Suppressor macrophage treated with lipopolysaccharide for 4 hours (primary cell): ENCODE results near the gene RIPPLY3.
"Not testable (repeated sequence)": the region's sequence is repeated elsewhere in the genome, so short reads cannot be mapped to it uniquely, and the experiment has no call there.

Source experiments
- DNase-seq: peaks from one replicate; pipeline ENCODE4 v3.0.0-alpha.2; 2020

RIPPLY3 gene

GRCh38 chr21:36981977-36982700, 24.4 kb upstream of the RIPPLY3 start:
- DNase-seq: no peak

GRCh38 chr21:36985751-36986594, 20.5 kb upstream of the RIPPLY3 start:
- DNase-seq: no peak

GRCh38 chr21:36987845-36988244, 18.7 kb upstream of the RIPPLY3 start:
- no peak for DNase-seq

GRCh38 chr21:36988536-36988935, 18.0 kb upstream of the RIPPLY3 start:
- DNase-seq: no peak

- DNase-seq: not testable (repeated sequence)
These were observed 17.3 kb upstream of the RIPPLY3 start for GRCh38 chr21:36989199-36989698.

- DNase-seq: peak; percentile 97
These were observed 16.6 kb upstream of the RIPPLY3 start for GRCh38 chr21:36989699-36990507.

- no peak for DNase-seq
These were observed 15.8 kb upstream of the RIPPLY3 start for GRCh38 chr21:36990508-36991205.

GRCh38 chr21:36992671-36993070, 13.8 kb upstream of the RIPPLY3 start:
- DNase-seq: no peak

- no peak for DNase-seq
These were observed 11.9 kb upstream of the RIPPLY3 start for GRCh38 chr21:36994501-36995158.

GRCh38 chr21:36995285-36995684, 11.2 kb upstream of the RIPPLY3 start:
- DNase-seq: not testable (repeated sequence)

GRCh38 chr21:36999131-36999898, 7.2 kb upstream of the RIPPLY3 start:
- DNase-seq: no peak

GRCh38 chr21:37000381-37000780, 6.1 kb upstream of the RIPPLY3 start:
- DNase-seq: no peak

- DNase-seq: no peak
These were observed 5.1 kb upstream of the RIPPLY3 start for GRCh38 chr21:37001441-37001840.

GRCh38 chr21:37002851-37003250, 3.7 kb upstream of the RIPPLY3 start:
- DNase-seq: not testable (repeated sequence)

GRCh38 chr21:37003917-37004316, 2.6 kb upstream of the RIPPLY3 start:
- not testable (repeated sequence) for DNase-seq

- no peak for DNase-seq
These were observed 685 bp upstream of the RIPPLY3 start for GRCh38 chr21:37005548-37006485.

- no peak for DNase-seq
These were observed 2.2 kb downstream of the RIPPLY3 start for GRCh38 chr21:37008724-37009123.

GRCh38 chr21:37009740-37010341, 3.3 kb downstream of the RIPPLY3 start:
- DNase-seq: peak; percentile 86

- no peak for DNase-seq
These were observed 11.6 kb downstream of the RIPPLY3 start for GRCh38 chr21:37017951-37018679.
